ENCODE measurements around the gene ARRB1.

- TF ChIP-seq POLR2A (IDR thresholded peaks at IDR 0.05) (no peak), CTCF (IDR thresholded peaks at IDR 0.05) (no peak)
These were observed 77.8 kb downstream of the ARRB1 start for GRCh38 chr11:75273411-75274391.

Data from thyroid gland (tissue), 4 donors.